ENCODE measurements around the gene CDYL. TPM values are rescaled to one million over a fixed set of nuclear protein-coding genes. Genes with fewer than 3 reads are reported as not detected.

The CDYL gene
- total RNA-seq, 4 donors from 2014 or later = 24.1 to 24.8 (median 24.5) TPM

DNA sequence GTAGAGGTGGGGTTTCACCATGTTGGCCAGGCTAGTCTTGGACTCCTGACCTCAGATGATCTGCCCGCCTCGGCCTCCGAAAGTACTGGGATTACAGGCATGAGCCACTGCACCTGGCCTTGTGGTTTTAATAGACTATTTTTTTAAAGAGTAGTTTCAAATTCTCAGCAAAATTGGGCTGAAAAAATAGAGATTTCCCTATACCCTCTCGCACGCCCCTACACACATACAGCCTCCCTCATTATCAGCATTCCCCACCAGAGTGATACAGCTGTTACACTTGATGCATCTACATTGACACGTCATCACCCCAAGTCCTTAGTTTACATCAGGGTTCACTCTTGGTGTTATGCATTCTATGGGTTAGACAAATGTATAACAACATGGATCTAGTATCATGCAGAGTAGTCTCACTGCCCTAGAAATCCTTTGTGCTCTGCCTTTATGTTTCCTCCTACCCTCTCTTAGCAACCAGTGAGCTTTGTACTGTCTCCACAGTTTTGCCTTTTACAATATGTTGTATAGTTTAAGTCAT lies 103.6 kb downstream of the CDYL start:
- TF ChIP-seq CTCF (IDR thresholded peaks at IDR 0.05 in 4 of 5, conservative IDR thresholded peaks at IDR 0.05 in 1 of 5) (no peak), POLR2A (IDR thresholded peaks at IDR 0.05) (no peak)
- in situ Hi-C loops (cut with MboI; ENCODE audit: low sequenced_read_pairs in 4 of 4) (no loop called here), intact Hi-C loops (cut with DNase I; ENCODE audit: low total_unique reads) (no loop called here)
- DNase-seq (no peak), ATAC-seq (no peak)
- no peak overlapping the region for H3K27ac ChIP-seq
- peaks cover 20 to 30% of the 10 kb centered on the region in 2 donors for H3K4me1 ChIP-seq
- H3K36me3 ChIP-seq = no peaks in the 10 kb centered on the region
- H3K9me3 ChIP-seq = no peaks in the 10 kb centered on the region
- H3K27me3 ChIP-seq = no peaks in the 10 kb centered on the region
- no peak overlapping the region for H3K4me3 ChIP-seq

DNA sequence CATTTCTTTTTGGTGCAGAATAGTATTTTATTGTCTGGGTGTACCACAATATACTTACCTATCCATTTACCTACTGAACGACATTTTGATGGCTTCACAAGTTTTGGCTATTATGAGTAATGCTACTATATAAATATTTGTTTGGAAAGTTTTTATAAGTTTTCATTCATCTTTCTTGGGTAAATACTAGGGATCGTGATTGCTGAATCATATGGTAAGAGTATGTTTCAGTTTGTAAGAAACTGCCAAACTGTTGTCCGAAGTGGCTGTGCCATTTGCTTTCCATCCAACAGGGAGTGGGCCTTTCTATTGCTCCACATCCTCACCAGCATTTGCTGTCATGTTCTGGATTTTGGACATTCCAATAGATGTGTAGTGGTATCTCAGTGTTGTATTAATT lies 104.2 kb downstream of the CDYL start:
- peaks cover 16 to 30% of the 10 kb centered on the region in 2 donors for H3K4me1 ChIP-seq
- DNase-seq (no peak), ATAC-seq (no peak)
- H3K36me3 ChIP-seq = no peaks in the 10 kb centered on the region
- H3K4me3 ChIP-seq = no peak overlapping the region
- no peak for TF ChIP-seq POLR2A (IDR thresholded peaks at IDR 0.05)
- TF ChIP-seq CTCF (IDR thresholded peaks at IDR 0.05 in 4 of 5, conservative IDR thresholded peaks at IDR 0.05 in 1 of 5) = no peak
- intact Hi-C loops (cut with DNase I; ENCODE audit: low total_unique reads) (no loop called here), in situ Hi-C loops (cut with MboI; ENCODE audit: low sequenced_read_pairs in 4 of 4) (no loop called here)
- no peaks in the 10 kb centered on the region for H3K9me3 ChIP-seq
- no peak overlapping the region for H3K27ac ChIP-seq
- H3K27me3 ChIP-seq = no peaks in the 10 kb centered on the region

GRCh38 chr6:4883298-4883697 lies 107.1 kb downstream of the CDYL start:
- DNase-seq (no peak), ATAC-seq (no peak)
- no peaks in the 10 kb centered on the region for H3K27me3 ChIP-seq
- peaks cover 13 to 23% of the 10 kb centered on the region in 2 donors for H3K4me1 ChIP-seq
- H3K27ac ChIP-seq = no peak overlapping the region
- H3K36me3 ChIP-seq = no peaks in the 10 kb centered on the region
- H3K4me3 ChIP-seq = no peak overlapping the region
- intact Hi-C loops (cut with DNase I; ENCODE audit: low total_unique reads) = no loop called here
- TF ChIP-seq CTCF (IDR thresholded peaks at IDR 0.05 in 4 of 5, conservative IDR thresholded peaks at IDR 0.05 in 1 of 5) (no peak), POLR2A (IDR thresholded peaks at IDR 0.05) (no peak)
- H3K9me3 ChIP-seq = no peaks in the 10 kb centered on the region
- in situ Hi-C loops (cut with MboI; ENCODE audit: low sequenced_read_pairs in 4 of 4) = no loop called here

GRCh38 chr6:4884646-4885340 lies 108.6 kb downstream of the CDYL start:
- in situ Hi-C loops (cut with MboI; ENCODE audit: low sequenced_read_pairs in 4 of 4) (no loop called here), intact Hi-C loops (cut with DNase I; ENCODE audit: low total_unique reads) (no loop called here)
- H3K27me3 ChIP-seq = no peaks in the 10 kb centered on the region
- TF ChIP-seq CTCF (IDR thresholded peaks at IDR 0.05 in 4 of 5, conservative IDR thresholded peaks at IDR 0.05 in 1 of 5) (no peak), POLR2A (IDR thresholded peaks at IDR 0.05) (no peak)
- H3K9me3 ChIP-seq = no peaks in the 10 kb centered on the region
- H3K4me1 ChIP-seq = peaks cover 13 to 21% of the 10 kb centered on the region in 2 donors
- H3K36me3 ChIP-seq = no peaks in the 10 kb centered on the region
- DNase-seq (no peak), ATAC-seq (no peak)
- no peak overlapping the region for H3K4me3 ChIP-seq
- H3K27ac ChIP-seq = no peak overlapping the region

Data from gastrocnemius medialis (tissue), 4 donors.